Ovary (tissue), 3 donors: ENCODE results near the gene GRM8.
"Not testable (repeated sequence)": the region's sequence is repeated elsewhere in the genome, so short reads cannot be mapped to it uniquely, and the experiment has no call there.

Experiments
- POLR2A ChIP-seq: fragments of 450-650 bp; IDR thresholded peaks from one replicate; pipeline ENCODE4 v1.6.1; 2017; ENCODE audit warnings: antibody characterized with exemption, mild to moderate bottlenecking, moderate library complexity
- TF ChIP-seq, protein P1 (sequence below), 3 donors: fragments of 450-650 bp in 2 of 3; fragments of 200-600 bp in 1 of 3; IDR thresholded peaks; one replicate each; pipeline versions ENCODE4 v1.5.1 to v1.8.0; 2016 to 2022; ENCODE audit warnings: antibody characterized with exemption in 3 of 3, mild to moderate bottlenecking in 1 of 3
- donor health status: DM: no; HTN: no; CAD: no.

DNA sequence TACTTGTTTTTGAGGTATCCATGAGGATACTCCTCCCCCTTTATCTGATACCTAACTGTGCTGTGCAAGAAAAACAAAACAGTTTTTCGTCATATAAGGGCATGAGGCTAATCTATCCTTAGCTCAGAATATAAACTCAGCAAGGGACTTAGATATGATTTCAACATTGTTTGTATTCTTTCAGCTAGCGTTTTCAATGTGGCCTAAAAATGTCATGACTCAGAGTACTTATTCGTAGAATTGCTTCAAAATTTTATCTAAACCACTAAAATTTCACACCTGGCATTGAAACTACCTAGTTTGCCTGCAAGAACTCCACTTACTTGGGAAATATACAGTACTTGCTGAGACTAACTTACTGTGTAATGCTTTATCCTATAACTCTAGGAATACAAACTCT lies 376.2 kb downstream of the GRM8 start:
- TF ChIP-seq, protein P1, sequence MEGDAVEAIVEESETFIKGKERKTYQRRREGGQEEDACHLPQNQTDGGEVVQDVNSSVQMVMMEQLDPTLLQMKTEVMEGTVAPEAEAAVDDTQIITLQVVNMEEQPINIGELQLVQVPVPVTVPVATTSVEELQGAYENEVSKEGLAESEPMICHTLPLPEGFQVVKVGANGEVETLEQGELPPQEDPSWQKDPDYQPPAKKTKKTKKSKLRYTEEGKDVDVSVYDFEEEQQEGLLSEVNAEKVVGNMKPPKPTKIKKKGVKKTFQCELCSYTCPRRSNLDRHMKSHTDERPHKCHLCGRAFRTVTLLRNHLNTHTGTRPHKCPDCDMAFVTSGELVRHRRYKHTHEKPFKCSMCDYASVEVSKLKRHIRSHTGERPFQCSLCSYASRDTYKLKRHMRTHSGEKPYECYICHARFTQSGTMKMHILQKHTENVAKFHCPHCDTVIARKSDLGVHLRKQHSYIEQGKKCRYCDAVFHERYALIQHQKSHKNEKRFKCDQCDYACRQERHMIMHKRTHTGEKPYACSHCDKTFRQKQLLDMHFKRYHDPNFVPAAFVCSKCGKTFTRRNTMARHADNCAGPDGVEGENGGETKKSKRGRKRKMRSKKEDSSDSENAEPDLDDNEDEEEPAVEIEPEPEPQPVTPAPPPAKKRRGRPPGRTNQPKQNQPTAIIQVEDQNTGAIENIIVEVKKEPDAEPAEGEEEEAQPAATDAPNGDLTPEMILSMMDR (IDR thresholded peaks at IDR 0.05), result not testable (repeated sequence)
- TF ChIP-seq POLR2A, result not testable (repeated sequence)
